SK-N-SH treated with all-trans-retinoic acid at 6 μM for 48 hours (cell line): ENCODE results near the gene KLHL40.

Experiments
- ATAC-seq: fragments of 200-7000 bp; cut with Tn5 transposase; 3 replicates; pipeline ENCODE4 v1.9.1; 2020; ENCODE audit warnings: mild to moderate bottlenecking, moderate library complexity
- ARNTL ChIP-seq: fragments of 450-650 bp; formaldehyde crosslinking; IDR thresholded peaks from 2 replicates; pipeline ENCODE4 v1.5.0; 2020; ENCODE audit warnings: low read depth, mild to moderate bottlenecking, moderate library complexity, borderline replicate concordance
- BACH2 ChIP-seq: fragments of 250-450 bp; sonication (Bioruptor Pico); IDR thresholded peaks from 2 replicates; pipeline ENCODE4 v1.9.0; 2021; ENCODE audit warnings: mild to moderate bottlenecking, borderline replicate concordance
- CREB5 ChIP-seq: fragments of 250-450 bp; sonication (Bioruptor Pico); IDR thresholded peaks from 2 replicates; pipeline ENCODE4 v1.5.1; 2020; ENCODE audit warnings: low read depth, mild to moderate bottlenecking, moderate library complexity
- CSDC2 ChIP-seq: fragments of 250-450 bp; sonication (Bioruptor Pico); IDR thresholded peaks from 2 replicates; pipeline ENCODE4 v1.5.0; 2020; ENCODE audit warnings: mild to moderate bottlenecking, moderate library complexity
- CSRNP3 ChIP-seq: fragments of 250-450 bp; sonication (Bioruptor Pico); IDR thresholded peaks from 2 replicates; pipeline ENCODE4 v1.5.1; 2021; ENCODE audit warnings: mild to moderate bottlenecking, moderate library complexity
- GLIS3 ChIP-seq: fragments of 250-450 bp; sonication (Bioruptor Pico); IDR thresholded peaks from 2 replicates; pipeline ENCODE4 v1.5.0; 2020; ENCODE audit warnings: mild to moderate bottlenecking, moderate library complexity
- ISL1 ChIP-seq: fragments of 250-450 bp; sonication (Bioruptor Pico); IDR thresholded peaks from 2 replicates; pipeline ENCODE4 v2.1.2; 2022; ENCODE audit warnings: mild to moderate bottlenecking, moderate library complexity
- OSR1 ChIP-seq: fragments of 250-450 bp; sonication (Bioruptor Pico); IDR thresholded peaks from 2 replicates; pipeline ENCODE4 v1.8.0; 2022; ENCODE audit warnings: moderate library complexity, mild to moderate bottlenecking, inconsistent platforms
- PATZ1 ChIP-seq: fragments of 250-450 bp; sonication (Bioruptor Pico); IDR thresholded peaks from 2 replicates; pipeline ENCODE4 v1.8.0; 2020; ENCODE audit warnings: mild to moderate bottlenecking, moderate library complexity, borderline replicate concordance
- POU6F1 ChIP-seq: fragments of 250-450 bp; sonication (Bioruptor Pico); IDR thresholded peaks from 2 replicates; pipeline ENCODE4 v1.8.0; 2021; ENCODE audit warnings: low read depth, mild to moderate bottlenecking, moderate library complexity, borderline replicate concordance
- PPARA ChIP-seq: fragments of 250-450 bp; sonication (Bioruptor Pico); IDR thresholded peaks from 2 replicates; pipeline ENCODE4 v1.5.0; 2020; ENCODE audit warnings: mild to moderate bottlenecking, borderline replicate concordance
- SNAI2 ChIP-seq: fragments of 250-450 bp; sonication (Bioruptor Pico); IDR thresholded peaks from 2 replicates; pipeline ENCODE4 v1.5.0; 2020; ENCODE audit warnings: mild to moderate bottlenecking, moderate library complexity
- TCF4 ChIP-seq: fragments of 250-450 bp; sonication (Bioruptor Pico); IDR thresholded peaks from 2 replicates; pipeline ENCODE4 v1.8.0; 2021; ENCODE audit warnings: mild to moderate bottlenecking, moderate library complexity, borderline replicate concordance
- TSHZ2 ChIP-seq: fragments of 250-450 bp; sonication (Bioruptor Pico); IDR thresholded peaks from 2 replicates; pipeline ENCODE4 v1.5.0; 2020; ENCODE audit warnings: mild to moderate bottlenecking, moderate library complexity
- ZC3H10 ChIP-seq: fragments of 250-450 bp; sonication (Bioruptor Pico); IDR thresholded peaks from 2 replicates; pipeline ENCODE4 v1.5.1; 2021; ENCODE audit warnings: mild to moderate bottlenecking, moderate library complexity
- ZFP3 ChIP-seq: fragments of 250-450 bp; sonication (Bioruptor Pico); IDR thresholded peaks from 2 replicates; pipeline ENCODE4 v1.5.0; 2020; ENCODE audit warnings: mild to moderate bottlenecking, moderate library complexity
- ZFP30 ChIP-seq: fragments of 450-650 bp; formaldehyde crosslinking; IDR thresholded peaks from 2 replicates; pipeline ENCODE4 v1.5.0; 2022; ENCODE audit warnings: mild to moderate bottlenecking, moderate library complexity
- ZNF565 ChIP-seq: fragments of 450-650 bp; formaldehyde crosslinking; conservative IDR thresholded peaks from 2 replicates; pipeline ENCODE4 v1.5.0; 2020; ENCODE audit warnings: low read depth, mild to moderate bottlenecking, moderate library complexity
- ZNF70 ChIP-seq: fragments of 450-650 bp; formaldehyde crosslinking; IDR thresholded peaks from 2 replicates; pipeline ENCODE4 v1.5.0; 2020; ENCODE audit warnings: mild to moderate bottlenecking, moderate library complexity
- ZNF8 ChIP-seq: fragments of 450-650 bp; formaldehyde crosslinking; IDR thresholded peaks from 2 replicates; pipeline ENCODE4 v1.5.0; 2020; ENCODE audit warnings: mild to moderate bottlenecking, moderate library complexity

The KLHL40 gene

GRCh38 chr3:42705962-42706585 lies 20.7 kb downstream of the KLHL40 start:
- TF ChIP-seq ZNF565 (CRISPR knock-in tag), result no peak
- TF ChIP-seq PPARA (CRISPR knock-in tag), result no peak
- no peak for TF ChIP-seq CSRNP3
- TF ChIP-seq TSHZ2 (CRISPR knock-in tag), result no peak
- no peak for TF ChIP-seq ARNTL (CRISPR knock-in tag)
- no peak for TF ChIP-seq CREB5 (CRISPR knock-in tag)
- no peak for TF ChIP-seq OSR1 (CRISPR knock-in tag)
- no peak for TF ChIP-seq ZC3H10 (CRISPR knock-in tag)
- TF ChIP-seq SNAI2 (CRISPR knock-in tag), result no peak
- TF ChIP-seq ZNF8 (CRISPR knock-in tag), result no peak
- no peak for TF ChIP-seq POU6F1
- no peak for TF ChIP-seq ZFP3 (CRISPR knock-in tag)
- no peak for TF ChIP-seq ISL1 (CRISPR knock-in tag)
- no peak for TF ChIP-seq ZFP30 (CRISPR knock-in tag)
- TF ChIP-seq BACH2 (CRISPR knock-in tag), result no peak
- no peak for TF ChIP-seq TCF4
- no peak for TF ChIP-seq CSDC2 (CRISPR knock-in tag)
- no peak for TF ChIP-seq GLIS3 (CRISPR knock-in tag)

GRCh38 chr3:42706721-42707619 lies 21.6 kb downstream of the KLHL40 start:
- TF ChIP-seq GLIS3 (CRISPR knock-in tag) (no peak), CREB5 (CRISPR knock-in tag) (no peak), POU6F1 (no peak), TCF4 (no peak), BACH2 (CRISPR knock-in tag) (no peak), ZNF565 (CRISPR knock-in tag) (no peak), OSR1 (CRISPR knock-in tag) (no peak), ZFP30 (CRISPR knock-in tag) (no peak), ZNF70 (no peak), ZFP3 (CRISPR knock-in tag) (no peak), ZNF8 (CRISPR knock-in tag) (no peak), ARNTL (CRISPR knock-in tag) (no peak), PATZ1 (CRISPR knock-in tag) (no peak), CSDC2 (CRISPR knock-in tag) (no peak), ZC3H10 (CRISPR knock-in tag) (no peak), ISL1 (CRISPR knock-in tag) (no peak), TSHZ2 (CRISPR knock-in tag) (no peak), PPARA (CRISPR knock-in tag) (no peak)
- ATAC-seq, result no peak

More at GRCh38 chr3:42705962-42706585, 20.7 kb downstream of the KLHL40 start:
- ATAC-seq, result no peak
